GM23338 (cell line): Measurements from ENCODE around the gene GPC5.

Experiments
- CREB1 ChIP-seq: fragments of 250-450 bp; sonication (Bioruptor Pico); IDR thresholded peaks from 2 replicates; pipeline ENCODE4 v1.5.0; 2020; ENCODE audit warnings: low read depth, mild to moderate bottlenecking, moderate library complexity
- CTCF ChIP-seq, 2 experiments: fragments of 200-600 bp in 1 of 2; sonication (generic) in 1 of 2; conservative IDR thresholded peaks; 2 replicates each; pipeline versions ENCODE4 v1.5.1 to v1.6.1; 2016 to 2017; ENCODE audit warnings: antibody characterized with exemption in 2 of 2, low read depth in 2 of 2, mild to moderate bottlenecking in 2 of 2, moderate library complexity in 1 of 2
- ETS1 ChIP-seq: IDR thresholded peaks from 2 replicates; pipeline ENCODE4 v1.6.1; 2016; ENCODE audit warnings: antibody characterized with exemption
- EZH2 ChIP-seq: fragments of 200-600 bp; sonication (generic); IDR thresholded peaks from one replicate; pipeline ENCODE4 v1.8.0; 2017; ENCODE audit warnings: antibody characterized with exemption, mild to moderate bottlenecking, low read depth; ENCODE audit not compliant: unreplicated experiment
- EZH2phosphoT487 ChIP-seq: fragments of 200-600 bp; sonication (generic); IDR thresholded peaks from one replicate; pipeline ENCODE4 v1.8.1; 2018; ENCODE audit warnings: antibody characterized with exemption; ENCODE audit not compliant: unreplicated experiment
- JUNB ChIP-seq: IDR thresholded peaks from one replicate; pipeline ENCODE4 v1.6.1; 2016; ENCODE audit warnings: antibody characterized with exemption; ENCODE audit not compliant: unreplicated experiment
- NANOG ChIP-seq: IDR thresholded peaks from 2 replicates; pipeline ENCODE4 v1.6.1; 2016; ENCODE audit warnings: antibody characterized with exemption, borderline replicate concordance
- POLR2AphosphoS5 ChIP-seq: IDR thresholded peaks from 2 replicates; pipeline ENCODE4 v1.6.1; 2016; ENCODE audit warnings: antibody characterized with exemption, low read depth
- REST ChIP-seq: IDR thresholded peaks from one replicate; pipeline ENCODE4 v1.6.1; 2018; ENCODE audit warnings: antibody characterized with exemption; ENCODE audit not compliant: unreplicated experiment
- STAT1 ChIP-seq: IDR thresholded peaks from one replicate; pipeline ENCODE4 v1.6.1; 2016; ENCODE audit warnings: antibody characterized with exemption; ENCODE audit not compliant: unreplicated experiment
- ZNF114 ChIP-seq: fragments of 250-450 bp; sonication (Bioruptor Pico); IDR thresholded peaks from 2 replicates; pipeline ENCODE4 v1.5.0; 2020; ENCODE audit warnings: mild to moderate bottlenecking, moderate library complexity
- ZNF331 ChIP-seq: fragments of 250-450 bp; sonication (Bioruptor Pico); IDR thresholded peaks from 2 replicates; pipeline ENCODE4 v1.5.0; 2020; ENCODE audit warnings: low read depth, mild to moderate bottlenecking, moderate library complexity
- ZNF462 ChIP-seq: fragments of 250-450 bp; sonication (Bioruptor Pico); IDR thresholded peaks from 2 replicates; pipeline ENCODE4 v1.5.0; 2020; ENCODE audit warnings: mild to moderate bottlenecking, moderate library complexity

- TF ChIP-seq CTCF (conservative IDR thresholded peaks at IDR 0.05; ENCODE audit: low read depth in 2 of 2), result peak in 1 of 2 experiments; percentile 27; a peak in 2 of 4 replicates
- no peak for TF ChIP-seq EZH2
- no peak for TF ChIP-seq POLR2AphosphoS5
- TF ChIP-seq STAT1, result no peak
- TF ChIP-seq JUNB, result no peak
- TF ChIP-seq REST, result no peak
- TF ChIP-seq EZH2phosphoT487, result no peak
- no peak for TF ChIP-seq CREB1 (CRISPR knock-in tag)
- TF ChIP-seq NANOG, result no peak
- TF ChIP-seq ETS1, result no peak
- TF ChIP-seq ZNF331 (CRISPR knock-in tag), result no peak
- TF ChIP-seq ZNF114 (CRISPR knock-in tag), result no peak
- no peak for TF ChIP-seq ZNF462 (CRISPR knock-in tag)
Measured at GRCh38 chr13:91699863-91700262, 301.4 kb downstream of the GPC5 start.
